NCI-H82 treated with DMSO at 0.1 percent for 48 hours (cell line): ENCODE data around the gene CLEC17A.

ENCODE experiments used
- DNase-seq: peaks from one replicate; lab custom pipeline; 2025; ENCODE audit not compliant: unreplicated experiment; lab: John Stamatoyannopoulos, UW

The CLEC17A gene

GRCh38 chr19:14649020-14649419 lies 66.1 kb downstream of the CLEC17A start:
- no peak for DNase-seq

DNA sequence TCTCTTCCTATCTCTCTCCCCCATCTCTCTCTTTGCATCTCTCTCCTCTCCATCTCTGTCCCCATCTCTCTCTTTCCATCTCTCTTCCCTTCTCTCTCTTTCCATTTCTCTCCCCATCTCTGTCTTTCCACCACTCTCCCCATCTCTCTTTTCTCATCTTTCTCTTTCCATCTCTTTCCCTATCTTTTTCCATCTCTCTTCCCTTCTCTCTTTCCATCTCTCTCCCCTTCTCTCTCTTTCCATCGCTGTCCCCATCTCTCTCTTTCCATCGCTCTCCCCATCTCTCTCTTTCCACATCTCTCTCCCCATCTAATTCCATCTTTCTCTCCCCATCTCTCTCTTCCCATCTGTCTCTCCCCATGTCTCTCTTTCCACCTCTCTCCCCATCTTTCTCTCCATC lies 67.3 kb downstream of the CLEC17A start:
- no peak for DNase-seq

DNA sequence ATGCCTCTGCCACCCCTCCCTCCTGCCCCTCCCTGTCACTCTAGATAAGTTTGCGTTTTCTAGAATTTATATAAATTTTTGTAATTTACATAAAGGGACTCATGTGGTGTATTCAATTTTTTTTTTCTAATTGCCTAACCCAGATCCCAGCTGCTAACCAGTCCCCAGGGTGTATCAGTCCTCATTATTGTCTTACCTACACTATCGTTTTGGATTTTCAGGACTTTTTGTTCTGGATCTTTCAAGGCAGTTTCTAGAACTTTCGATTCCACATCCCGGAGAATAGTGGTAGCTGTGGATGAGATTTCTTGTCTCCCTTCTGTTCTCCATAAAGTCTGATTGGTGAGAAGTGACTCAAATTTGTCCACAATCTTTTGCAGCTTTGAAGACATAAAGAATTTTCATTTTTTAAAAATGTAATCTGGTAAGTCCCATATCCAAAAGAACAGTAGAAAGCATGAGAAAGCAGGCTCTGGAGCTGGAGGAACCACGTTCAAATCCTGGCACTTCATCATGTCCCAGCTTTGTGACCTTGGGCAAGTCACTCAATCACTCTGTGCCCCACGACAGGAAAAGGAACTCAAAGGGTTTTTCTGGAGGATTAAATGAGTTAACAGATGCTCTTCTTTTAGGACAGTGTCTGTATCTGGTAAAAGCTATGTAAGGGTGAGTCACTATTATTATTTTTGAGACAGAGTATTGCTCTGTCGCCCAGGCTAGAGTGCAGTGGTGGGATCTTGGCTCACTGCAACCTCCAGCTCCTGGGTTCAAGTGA lies 72.1 kb downstream of the CLEC17A start:
- no peak for DNase-seq

- no peak for DNase-seq
These were observed 72.8 kb downstream of the CLEC17A start for GRCh38 chr19:14655726-14656125.

DNA sequence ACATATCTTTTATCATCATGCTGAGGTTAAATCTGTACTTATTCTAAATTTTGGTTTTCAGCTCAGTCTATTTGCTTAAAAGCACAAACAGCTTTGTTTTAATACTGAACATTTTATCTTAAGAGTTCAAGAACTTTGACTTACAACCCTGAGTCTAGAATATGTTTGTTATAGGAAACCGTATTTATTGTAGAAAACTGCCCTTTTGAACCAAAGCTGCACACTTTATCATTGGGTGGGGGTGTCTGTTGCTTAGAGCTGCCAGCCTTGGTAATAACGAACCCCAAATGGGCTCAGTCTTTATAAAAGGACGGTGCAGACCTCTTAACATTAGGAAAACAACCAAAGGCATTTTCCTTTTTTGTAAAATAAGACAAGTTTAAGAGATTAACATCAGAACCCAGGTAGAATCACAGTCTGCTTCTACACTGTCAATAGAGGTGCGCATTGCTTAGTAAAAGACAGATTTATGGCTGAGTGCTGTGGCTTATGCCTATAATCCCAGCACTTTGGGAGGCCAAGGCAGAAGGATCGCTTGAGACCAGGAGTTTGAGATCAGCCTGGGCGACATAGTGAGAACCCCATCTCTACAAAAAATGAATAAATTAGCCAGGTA lies 77.1 kb downstream of the CLEC17A start:
- DNase-seq = no peak

DNA sequence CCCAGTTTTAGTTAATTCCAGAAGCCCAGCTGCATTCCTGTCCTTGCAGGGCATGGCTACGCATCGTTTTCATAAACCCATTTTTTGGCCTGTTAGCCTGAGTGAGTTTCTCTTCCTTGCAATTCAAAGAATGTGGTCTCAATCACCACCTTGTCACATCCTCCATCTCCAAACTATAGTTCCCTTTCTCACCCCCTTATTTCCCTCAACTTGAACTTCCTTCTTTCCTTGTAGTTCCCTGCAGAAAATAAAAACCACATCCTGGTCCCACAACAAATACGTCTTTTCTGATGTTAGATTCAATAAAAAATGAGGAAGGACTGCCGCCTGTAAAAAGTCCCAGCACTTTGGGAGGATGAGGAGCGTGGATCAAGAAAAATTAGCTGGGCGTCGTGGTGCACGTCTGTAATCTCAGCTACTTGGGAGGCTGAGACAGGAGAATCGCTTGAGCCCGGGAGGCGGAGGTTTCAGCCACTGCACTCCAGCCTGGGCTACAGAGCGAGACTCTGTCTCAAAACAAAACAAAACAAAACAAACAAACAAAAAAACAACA lies 78.6 kb downstream of the CLEC17A start:
- no peak for DNase-seq
